ENCODE measurements around the gene LINGO3.

Gene LINGO3

DNA sequence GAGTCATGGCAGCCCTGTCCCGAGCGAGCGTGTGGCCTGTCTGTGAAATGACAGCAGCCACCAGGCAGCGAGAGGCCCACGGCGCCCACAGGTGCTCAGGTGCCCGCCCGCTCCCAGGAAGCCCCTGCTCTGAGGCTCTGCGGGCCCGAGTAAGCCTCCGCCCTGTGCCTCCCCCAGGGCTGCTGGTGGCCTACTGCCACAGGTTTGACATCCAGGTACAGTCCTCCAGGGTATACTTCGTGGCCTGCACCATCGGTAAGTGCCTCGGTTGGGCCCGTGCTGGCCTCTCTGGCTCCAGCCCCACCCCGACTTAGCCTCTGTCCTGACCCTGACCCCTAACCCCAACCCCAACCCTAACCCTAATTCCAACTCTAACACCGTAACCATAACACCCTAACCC is 37.1 kb upstream of the LINGO3 start:
- CTCF ChIA-PET: no interaction called here
- POLR2A ChIA-PET: no interaction called here
- DNase-seq (ENCODE audit: extremely low spot score): no peak
- TF ChIP-seq ZNF384 (IDR thresholded peaks at IDR 0.05): no peak
- TF ChIP-seq TARDBP (IDR thresholded peaks at IDR 0.05): no peak
- TF ChIP-seq ARNT (IDR thresholded peaks at IDR 0.05): no peak
- TF ChIP-seq FOXK2 (IDR thresholded peaks at IDR 0.05): no peak
- no peak for TF ChIP-seq NFRKB (IDR thresholded peaks at IDR 0.05)
- TF ChIP-seq SP1 (IDR thresholded peaks at IDR 0.05): no peak
- TF ChIP-seq LEF1 (IDR thresholded peaks at IDR 0.05; ENCODE audit: borderline replicate concordance): no peak
- no peak for TF ChIP-seq L3MBTL2 (conservative IDR thresholded peaks at IDR 0.05)

DNA sequence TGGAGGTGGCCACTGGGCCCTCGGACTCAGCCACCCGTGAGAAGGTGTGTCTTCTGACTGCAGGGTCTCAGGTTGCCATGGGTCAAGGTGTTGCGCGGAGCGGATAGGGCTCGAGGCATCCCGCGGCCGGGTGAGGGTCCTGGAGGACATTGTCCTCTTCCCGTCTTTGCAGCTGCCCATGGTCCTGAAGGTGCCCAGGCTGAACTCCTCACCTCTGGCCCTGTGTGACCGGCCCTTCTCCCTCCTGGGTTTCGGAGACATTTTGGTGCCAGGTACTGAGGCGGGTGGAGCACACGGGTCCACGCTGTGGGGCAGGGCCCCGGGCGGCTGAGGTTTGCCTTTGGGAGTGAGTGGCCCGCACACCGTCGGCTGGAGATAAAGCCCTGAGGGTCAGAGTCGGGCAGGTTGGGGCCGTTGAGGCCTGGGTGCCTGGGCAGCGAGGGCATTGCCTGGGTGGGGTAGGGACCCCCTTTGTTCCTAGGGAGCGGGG is 36.5 kb upstream of the LINGO3 start:
- TF ChIP-seq SP1 (IDR thresholded peaks at IDR 0.05) (no peak), ZNF384 (IDR thresholded peaks at IDR 0.05) (no peak)
- POLR2A ChIA-PET: no interaction called here
- DNase-seq (ENCODE audit: extremely low spot score): no peak
- CTCF ChIA-PET: no interaction called here

DNA sequence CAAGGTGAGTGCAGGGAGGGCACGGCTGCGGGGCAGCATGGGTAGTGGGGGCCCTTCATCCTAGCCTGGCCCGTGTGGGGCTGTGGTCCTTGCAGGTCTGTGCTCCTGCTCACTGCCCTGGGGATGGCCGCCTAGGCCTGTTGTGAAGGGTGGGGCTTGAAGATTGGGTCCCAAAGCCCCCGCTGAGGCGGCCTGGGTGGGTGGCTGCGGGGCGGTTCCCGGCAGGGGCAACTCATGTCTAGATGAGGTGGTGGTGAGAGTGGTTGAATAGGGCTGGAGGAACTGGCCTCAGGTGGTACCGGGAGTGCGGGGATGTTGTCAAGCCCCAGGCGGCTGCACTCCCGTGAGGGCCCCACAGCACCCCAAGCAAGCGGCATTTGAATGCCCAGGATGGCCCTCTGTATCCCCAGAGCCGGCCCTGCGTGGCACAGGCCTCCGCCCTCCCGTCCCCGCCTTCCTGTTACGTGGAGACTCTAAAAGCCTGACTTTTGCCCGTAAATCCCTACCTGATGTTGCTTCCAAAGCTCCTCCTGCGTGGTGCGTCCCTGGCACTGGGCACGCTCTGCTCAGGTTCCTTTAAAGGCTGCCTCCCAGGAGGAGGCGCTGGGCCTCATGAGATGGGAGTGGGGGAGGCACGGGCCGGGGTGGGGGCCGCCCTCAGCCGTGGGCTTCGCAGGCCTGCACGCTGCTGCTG is 35.5 kb upstream of the LINGO3 start:
- POLR2A ChIA-PET: no interaction called here
- no peak for DNase-seq (ENCODE audit: extremely low spot score)
- CTCF ChIA-PET: no interaction called here
- no peak for TF ChIP-seq TARDBP (IDR thresholded peaks at IDR 0.05)
- TF ChIP-seq SUZ12 (IDR thresholded peaks at IDR 0.05): no peak
- no peak for TF ChIP-seq ELF4 (IDR thresholded peaks at IDR 0.05)
- no peak for TF ChIP-seq L3MBTL2 (conservative IDR thresholded peaks at IDR 0.05)
- TF ChIP-seq FOXA1 (IDR thresholded peaks at IDR 0.05): no peak

DNA sequence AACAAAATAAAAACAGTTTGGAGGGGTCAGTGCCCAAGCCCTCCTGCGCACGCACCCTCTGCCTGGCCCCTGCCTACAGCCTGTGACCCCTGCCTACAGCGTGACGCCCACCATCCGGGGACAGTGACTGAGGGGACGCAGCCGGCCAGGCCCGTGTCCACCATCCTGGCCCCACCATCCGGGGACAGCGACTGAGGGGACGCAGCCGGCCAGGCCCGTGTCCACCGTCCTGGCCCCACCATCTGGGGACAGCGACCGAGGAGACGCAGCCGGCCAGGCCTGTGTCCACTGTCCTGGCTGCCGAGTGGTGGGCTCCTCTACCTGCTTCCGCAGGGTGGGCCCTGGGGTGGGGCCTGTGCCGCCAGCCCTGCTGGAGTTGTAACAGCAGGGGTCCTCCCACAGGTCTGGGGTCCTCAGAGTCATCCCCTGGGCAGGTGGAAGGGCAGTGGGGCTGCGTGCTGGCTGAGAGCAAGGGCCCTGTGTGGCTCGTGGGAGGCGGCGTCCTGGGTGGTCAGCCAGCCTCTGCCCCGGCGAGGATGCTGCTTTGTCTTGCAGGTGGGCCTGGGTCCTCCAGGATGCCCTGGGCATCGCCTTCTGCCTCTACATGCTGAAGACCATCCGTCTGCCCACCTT is 34.8 kb upstream of the LINGO3 start:
- no peak for TF ChIP-seq LEF1 (IDR thresholded peaks at IDR 0.05; ENCODE audit: borderline replicate concordance)
- no peak for TF ChIP-seq L3MBTL2 (conservative IDR thresholded peaks at IDR 0.05)
- TF ChIP-seq ZNF384 (IDR thresholded peaks at IDR 0.05): no peak
- TF ChIP-seq, protein P1, sequence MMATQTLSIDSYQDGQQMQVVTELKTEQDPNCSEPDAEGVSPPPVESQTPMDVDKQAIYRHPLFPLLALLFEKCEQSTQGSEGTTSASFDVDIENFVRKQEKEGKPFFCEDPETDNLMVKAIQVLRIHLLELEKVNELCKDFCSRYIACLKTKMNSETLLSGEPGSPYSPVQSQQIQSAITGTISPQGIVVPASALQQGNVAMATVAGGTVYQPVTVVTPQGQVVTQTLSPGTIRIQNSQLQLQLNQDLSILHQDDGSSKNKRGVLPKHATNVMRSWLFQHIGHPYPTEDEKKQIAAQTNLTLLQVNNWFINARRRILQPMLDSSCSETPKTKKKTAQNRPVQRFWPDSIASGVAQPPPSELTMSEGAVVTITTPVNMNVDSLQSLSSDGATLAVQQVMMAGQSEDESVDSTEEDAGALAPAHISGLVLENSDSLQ (IDR thresholded peaks at IDR 0.05): no peak
- TF ChIP-seq FOXA1 (IDR thresholded peaks at IDR 0.05): no peak
- no peak for TF ChIP-seq ARNT (IDR thresholded peaks at IDR 0.05)
- no peak for TF ChIP-seq TARDBP (IDR thresholded peaks at IDR 0.05)
- no peak for TF ChIP-seq SP1 (IDR thresholded peaks at IDR 0.05)
- TF ChIP-seq BHLHE40 (IDR thresholded peaks at IDR 0.05; ENCODE audit: borderline replicate concordance): no peak
- TF ChIP-seq ELF4 (IDR thresholded peaks at IDR 0.05): no peak
- no peak for TF ChIP-seq HDGF (IDR thresholded peaks at IDR 0.05; ENCODE audit: borderline replicate concordance)
- TF ChIP-seq FOXM1 (IDR thresholded peaks at IDR 0.05; ENCODE audit: borderline replicate concordance): no peak
- TF ChIP-seq CTBP1 (IDR thresholded peaks at IDR 0.05; ENCODE audit: borderline replicate concordance): no peak
- TF ChIP-seq NFRKB (IDR thresholded peaks at IDR 0.05): no peak
- no peak for TF ChIP-seq SUZ12 (IDR thresholded peaks at IDR 0.05)
- no peak for TF ChIP-seq FOXK2 (IDR thresholded peaks at IDR 0.05)
- ChIA-PET POLR2A (no interaction called here), CTCF (no interaction called here)
- DNase-seq (ENCODE audit: extremely low spot score): no peak

DNA sequence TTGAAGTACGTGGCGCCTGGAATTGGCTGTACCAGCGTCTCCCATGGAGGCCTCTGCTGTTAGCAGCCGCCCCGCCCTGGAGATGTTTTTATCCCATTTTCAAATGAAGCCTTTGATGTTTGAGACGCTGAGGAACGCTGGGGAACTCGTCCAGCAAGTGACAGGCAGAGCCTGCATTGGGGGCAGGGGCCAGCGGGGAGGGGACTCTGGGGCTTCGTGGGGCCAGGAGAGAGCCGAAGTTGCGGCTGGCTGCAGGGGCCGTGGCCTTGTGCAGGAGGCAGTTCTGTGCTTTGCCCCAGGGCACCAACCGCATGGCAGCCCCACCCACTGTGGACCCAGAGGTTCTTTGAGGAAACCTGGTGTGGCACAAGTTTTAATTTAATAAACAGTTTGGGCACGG is 34.0 kb upstream of the LINGO3 start:
- TF ChIP-seq HDGF (IDR thresholded peaks at IDR 0.05; ENCODE audit: borderline replicate concordance) (no peak), ZNF384 (IDR thresholded peaks at IDR 0.05) (no peak), BHLHE40 (IDR thresholded peaks at IDR 0.05; ENCODE audit: borderline replicate concordance) (no peak), FOXK2 (IDR thresholded peaks at IDR 0.05) (no peak), CTBP1 (IDR thresholded peaks at IDR 0.05; ENCODE audit: borderline replicate concordance) (no peak), ELF4 (IDR thresholded peaks at IDR 0.05) (no peak)
- TF ChIP-seq, protein P1 (IDR thresholded peaks at IDR 0.05): no peak
- DNase-seq (ENCODE audit: extremely low spot score): no peak
- CTCF ChIA-PET: no interaction called here
- POLR2A ChIA-PET: no interaction called here

DNA sequence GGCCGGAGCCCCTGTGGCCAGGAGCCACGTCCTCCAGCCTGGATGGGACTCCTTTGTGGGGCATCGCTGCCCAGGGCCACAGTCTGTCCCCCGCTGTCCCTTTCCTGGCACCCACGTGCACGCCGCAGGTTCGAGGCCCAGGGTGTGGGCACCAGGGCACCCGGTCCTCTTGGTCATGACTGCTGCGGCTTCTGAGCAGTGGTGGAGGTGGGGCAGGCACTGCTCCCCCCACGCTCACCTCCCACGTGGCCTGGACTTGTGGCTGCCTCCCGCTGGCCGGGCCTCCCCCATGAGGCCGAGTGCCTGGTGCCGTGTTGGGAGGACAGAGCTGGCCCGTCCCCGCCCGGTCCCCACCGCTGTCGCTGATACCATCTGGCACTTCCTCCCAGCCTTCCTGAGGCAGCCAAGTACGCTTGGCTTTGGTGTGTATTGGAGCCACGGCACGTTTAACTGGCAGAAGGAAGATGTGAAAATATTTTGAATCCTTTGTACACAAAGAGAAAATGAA is 33.3 kb upstream of the LINGO3 start:
- CTCF ChIA-PET: no interaction called here
- DNase-seq (ENCODE audit: extremely low spot score): no peak
- POLR2A ChIA-PET: no interaction called here
- TF ChIP-seq CTBP1 (IDR thresholded peaks at IDR 0.05; ENCODE audit: borderline replicate concordance) (no peak), HDGF (IDR thresholded peaks at IDR 0.05; ENCODE audit: borderline replicate concordance) (no peak), LEF1 (IDR thresholded peaks at IDR 0.05; ENCODE audit: borderline replicate concordance) (no peak), FOXM1 (IDR thresholded peaks at IDR 0.05; ENCODE audit: borderline replicate concordance) (no peak), FOXK2 (IDR thresholded peaks at IDR 0.05) (no peak), FOXA1 (IDR thresholded peaks at IDR 0.05) (no peak), SUZ12 (IDR thresholded peaks at IDR 0.05) (no peak), ZNF384 (IDR thresholded peaks at IDR 0.05) (no peak), NFRKB (IDR thresholded peaks at IDR 0.05) (no peak), ARNT (IDR thresholded peaks at IDR 0.05) (no peak), BHLHE40 (IDR thresholded peaks at IDR 0.05; ENCODE audit: borderline replicate concordance) (no peak)
